Esophagus muscularis mucosa (tissue), 4 donors: ENCODE measurements around the gene OR5AK2.

Experiments used
- CTCF ChIP-seq, 3 experiments: fragments of 200-600 bp in 2 of 3; fragments of 450-650 bp in 1 of 3; sonication (generic) in 2 of 3; IDR thresholded peaks; one replicate each; pipeline ENCODE4 v1.5.1; 2017 to 2019; ENCODE audit warnings: antibody characterized with exemption in 3 of 3, mild to moderate bottlenecking in 2 of 3, moderate library complexity in 1 of 3
- EP300 ChIP-seq: sonication (generic); formaldehyde crosslinking; IDR thresholded peaks from one replicate; pipeline ENCODE4 v1.6.1; 2017; ENCODE audit warnings: antibody characterized with exemption
- POLR2A ChIP-seq: fragments of 450-650 bp; IDR thresholded peaks from one replicate; pipeline ENCODE4 v1.6.1; 2017; ENCODE audit warnings: antibody characterized with exemption, moderate library complexity, mild to moderate bottlenecking, low read depth

GRCh38 chr11:57015679-57016078 lies 27.0 kb downstream of the OR5AK2 start:
- no peak for TF ChIP-seq POLR2A
- TF ChIP-seq CTCF (IDR thresholded peaks at IDR 0.05), result no peak
- TF ChIP-seq EP300, result no peak
